ENCODE data around the gene ST6GALNAC6.
"Not testable (repeated sequence)": the region's sequence is repeated elsewhere in the genome, so short reads cannot be mapped to it uniquely, and the experiment has no call there.

ST6GALNAC6 gene

GRCh38 chr9:127873223-127873691 is 26.1 kb downstream of the ST6GALNAC6 start:
- no peak for DNase-seq

- peak in 3 of 4 experiments; percentile 24 to 59 (median 50) for DNase-seq
Observed at GRCh38 chr9:127872369-127873222, 26.8 kb downstream of the ST6GALNAC6 start.

- DNase-seq: peak in 1 of 4 experiments; percentile 44
Observed at GRCh38 chr9:127871531-127871930, 27.9 kb downstream of the ST6GALNAC6 start.

GRCh38 chr9:127870887-127871286 is 28.5 kb downstream of the ST6GALNAC6 start:
- no peak for DNase-seq

GRCh38 chr9:127870153-127870491 is 29.3 kb downstream of the ST6GALNAC6 start:
- DNase-seq: not testable (repeated sequence)

- peak; percentile 93 to 96 (median 96) for DNase-seq
Observed at GRCh38 chr9:127869310-127870152, 29.9 kb downstream of the ST6GALNAC6 start.

GRCh38 chr9:127868278-127868902 is 31.0 kb downstream of the ST6GALNAC6 start:
- no peak for DNase-seq

GRCh38 chr9:127867356-127868277 is 31.8 kb downstream of the ST6GALNAC6 start:
- no peak for DNase-seq

- DNase-seq: no peak
Observed at GRCh38 chr9:127866535-127866934, 32.9 kb downstream of the ST6GALNAC6 start.

GRCh38 chr9:127865645-127866464 is 33.5 kb downstream of the ST6GALNAC6 start:
- DNase-seq: no peak

- peak; percentile 74 to 86 (median 80) for DNase-seq
Observed at GRCh38 chr9:127863191-127863621, 36.2 kb downstream of the ST6GALNAC6 start.

GRCh38 chr9:127862075-127863011 is 37.1 kb downstream of the ST6GALNAC6 start:
- DNase-seq: peak; percentile 91 to 96 (median 95)

- no peak for DNase-seq
Observed at GRCh38 chr9:127860779-127861178, 38.6 kb downstream of the ST6GALNAC6 start.

- no peak for DNase-seq
Observed at GRCh38 chr9:127860260-127860659, 39.1 kb downstream of the ST6GALNAC6 start.

- no peak for DNase-seq
Observed at GRCh38 chr9:127858041-127858512, 41.3 kb downstream of the ST6GALNAC6 start.

- DNase-seq: no peak
Observed at GRCh38 chr9:127857278-127857677, 42.1 kb downstream of the ST6GALNAC6 start.

- no peak for DNase-seq
Observed at GRCh38 chr9:127856729-127857116, 42.7 kb downstream of the ST6GALNAC6 start.

- DNase-seq: no peak
Observed at GRCh38 chr9:127856094-127856728, 43.2 kb downstream of the ST6GALNAC6 start.

GRCh38 chr9:127855522-127855921 is 43.9 kb downstream of the ST6GALNAC6 start:
- no peak for DNase-seq

Data from suppressor macrophage (primary cell).